Measurements from ENCODE around the gene TCN1.
"Not testable (repeated sequence)": the region's sequence is repeated elsewhere in the genome, so short reads cannot be mapped to it uniquely, and the experiment has no call there.

Gene TCN1

GRCh38 chr11:59857439-59858434 lies 8.6 kb downstream of the TCN1 start:
- no peak for DNase-seq

DNA sequence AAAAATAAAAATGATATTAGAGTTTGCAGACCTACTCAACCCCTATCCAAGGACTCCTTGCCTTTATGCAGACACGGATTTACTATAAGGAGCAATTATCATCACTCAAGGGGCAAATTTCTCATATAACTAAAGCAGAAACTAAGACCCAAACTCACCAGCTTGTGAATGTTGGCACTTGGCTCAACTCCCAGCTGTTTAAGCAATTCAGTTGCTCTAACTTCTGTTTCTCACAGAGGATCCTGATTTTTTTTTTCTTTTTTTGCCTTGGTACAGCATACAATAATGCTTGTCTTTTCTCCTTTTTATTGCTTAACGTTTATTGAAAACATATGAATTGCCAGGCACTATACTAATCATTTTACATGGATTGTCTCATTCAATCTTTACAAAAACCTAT lies 11.4 kb downstream of the TCN1 start:
- no peak for DNase-seq

DNA sequence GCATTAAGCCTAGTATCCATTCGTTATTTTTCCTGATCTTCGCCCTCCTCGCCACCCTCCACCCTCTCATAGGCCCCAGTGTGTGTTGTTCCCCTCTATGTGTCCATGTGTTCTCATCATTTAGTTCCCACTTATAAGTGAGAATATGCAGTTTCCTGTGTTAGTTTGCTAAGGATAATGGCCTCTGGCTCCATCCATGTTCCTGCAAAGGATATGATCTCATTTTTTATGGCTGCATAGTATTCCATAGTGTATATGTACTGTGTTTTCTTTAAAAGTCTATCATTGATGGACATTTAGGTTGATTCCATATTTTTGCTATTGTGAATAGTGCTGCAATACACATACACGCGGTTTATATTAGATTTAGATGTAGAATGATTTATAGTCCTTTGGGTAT lies 14.9 kb downstream of the TCN1 start:
- DNase-seq, result not testable (repeated sequence)

DNA sequence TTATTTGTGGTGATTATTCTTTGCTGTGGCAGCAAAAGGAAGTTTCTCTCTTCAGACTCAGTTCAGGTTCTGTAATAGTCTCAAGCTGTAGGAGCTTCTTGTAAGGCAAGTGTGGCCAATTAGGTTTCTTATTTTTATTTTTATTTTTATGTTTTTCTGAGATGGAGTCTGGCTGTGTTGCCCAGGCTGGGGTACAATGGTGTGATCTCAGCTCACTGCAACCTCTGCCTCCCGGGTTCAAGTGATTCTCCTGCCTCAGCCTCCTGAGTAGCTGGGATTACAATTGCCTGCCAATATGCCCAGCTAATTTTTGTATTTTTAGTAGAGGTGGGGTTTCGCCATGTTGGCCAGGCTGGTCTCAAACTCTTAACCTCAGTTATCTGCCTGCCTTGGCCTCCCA lies 16.7 kb downstream of the TCN1 start:
- DNase-seq, result not testable (repeated sequence)

DNA sequence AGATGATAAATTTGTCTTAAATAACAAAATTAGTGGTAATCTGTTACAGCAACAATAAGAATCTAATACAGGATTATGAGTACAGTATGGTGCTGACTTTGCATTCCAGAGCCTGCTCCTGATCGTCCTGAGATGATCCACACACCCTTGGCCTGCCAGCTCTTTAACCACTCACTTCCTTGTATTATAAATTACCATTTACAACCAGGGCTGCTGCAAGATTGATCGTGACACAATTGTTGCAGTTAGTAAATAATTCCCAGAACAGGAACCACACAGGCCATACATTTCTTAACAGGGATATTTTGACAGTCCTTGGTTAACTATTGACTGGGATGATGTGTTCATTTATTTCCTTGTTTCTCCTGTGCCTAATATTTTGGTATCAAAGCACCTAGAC lies 17.2 kb downstream of the TCN1 start:
- DNase-seq, result no peak

DNA sequence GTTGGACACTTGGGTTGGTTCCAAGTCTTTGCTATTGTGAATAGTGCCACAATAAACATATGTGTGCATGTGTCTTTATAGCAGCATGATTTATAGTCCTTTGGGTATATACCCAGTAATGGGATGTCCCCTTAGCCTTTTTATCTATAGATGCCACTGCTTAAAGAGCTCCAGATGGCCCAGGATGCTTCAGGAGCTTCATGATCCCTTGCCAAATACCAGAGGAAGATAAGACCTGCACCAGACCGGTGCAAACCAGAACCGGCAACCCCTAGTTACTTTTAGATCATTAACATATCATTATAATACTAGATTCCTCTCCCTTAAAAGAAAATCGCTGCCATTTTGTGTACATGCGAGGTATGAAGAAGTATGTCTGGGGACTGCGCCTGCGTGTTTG lies 17.8 kb downstream of the TCN1 start:
- not testable (repeated sequence) for DNase-seq

- no peak for DNase-seq
Measured at GRCh38 chr11:59847626-59848025, 18.7 kb downstream of the TCN1 start.

DNA sequence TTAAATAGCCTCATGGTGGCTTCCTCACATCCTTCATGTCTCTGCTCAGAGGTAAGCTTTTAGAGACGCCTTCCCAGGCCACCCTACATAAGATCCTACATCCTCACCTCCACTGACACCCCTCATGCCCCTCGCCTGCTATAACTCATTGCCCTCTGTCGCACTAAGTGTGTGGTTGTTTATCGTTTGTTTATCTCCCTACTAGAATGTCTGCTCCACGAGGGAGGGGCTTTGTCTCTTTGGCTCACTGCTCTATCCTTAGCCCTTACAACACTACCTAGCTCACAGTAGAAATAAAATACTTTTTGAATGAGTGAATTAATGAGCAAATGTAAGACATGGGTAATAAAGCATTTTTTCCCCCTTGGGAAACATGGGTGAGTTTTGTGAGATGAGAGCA lies 19.7 kb downstream of the TCN1 start:
- DNase-seq, result no peak

DNA sequence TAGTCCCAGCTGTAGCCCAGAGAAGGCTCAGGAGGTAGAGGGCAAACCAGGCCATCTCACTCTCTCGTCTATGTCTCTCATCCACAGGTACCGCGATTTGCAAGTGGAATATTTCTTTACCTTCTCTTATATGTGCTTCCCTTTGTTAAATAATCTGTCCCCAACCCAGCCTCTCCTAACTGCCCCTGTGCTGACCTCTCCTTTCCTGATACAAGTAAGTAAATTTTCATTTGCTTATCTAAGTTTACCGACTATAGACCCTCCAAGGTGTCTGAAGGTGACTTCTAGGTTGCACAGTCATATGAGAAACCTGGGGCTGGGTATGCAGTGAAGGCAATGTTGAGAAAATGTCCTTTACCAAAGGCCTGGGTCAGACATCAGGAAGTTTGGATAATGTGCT lies 20.9 kb downstream of the TCN1 start, which contains the start of gene CBLIF:
Gene CBLIF (minus strand): TSS at position 101 of the 400 bp plus-strand sequence. CDS start 46 bp downstream, at position 55.
- no peak for DNase-seq

DNA sequence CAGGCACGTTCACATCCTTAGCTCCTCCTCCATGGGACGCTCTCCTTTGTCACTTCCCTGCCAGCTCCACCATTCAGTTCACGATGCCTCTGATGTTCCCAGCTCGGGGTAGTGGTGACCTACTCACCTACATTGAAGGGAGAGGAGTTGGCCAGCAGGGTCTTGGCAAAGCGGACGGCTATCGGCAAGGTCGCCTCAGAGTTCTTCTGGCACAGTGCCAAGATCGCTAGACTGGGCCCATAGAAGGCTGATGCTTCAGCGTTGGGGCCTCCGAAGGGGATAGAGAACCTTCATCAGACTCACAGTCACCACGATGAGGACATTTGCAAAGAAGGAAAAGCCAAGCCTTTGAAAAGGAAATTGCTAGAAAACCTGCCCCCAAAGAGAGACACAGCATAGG lies 24.0 kb downstream of the TCN1 start:
- no peak for DNase-seq

DNA sequence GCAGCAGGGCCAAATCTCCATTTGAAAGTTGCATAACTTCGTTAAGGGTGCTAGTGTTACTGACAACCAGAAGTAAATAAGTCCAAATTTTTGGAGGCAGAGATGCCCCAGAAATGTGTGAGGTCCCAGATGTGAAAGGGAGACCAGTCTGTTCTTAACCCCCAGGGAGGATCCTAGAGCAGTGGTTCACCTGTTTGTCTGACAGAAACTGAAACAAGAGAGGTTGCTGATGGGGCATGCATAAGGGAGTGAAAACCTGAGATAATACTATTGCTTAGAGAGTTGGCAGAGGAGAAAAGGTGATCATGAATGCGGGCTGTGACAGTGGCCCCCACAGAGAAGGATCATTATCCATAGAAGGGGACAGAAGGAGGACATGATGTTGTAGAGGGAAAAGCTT lies 24.8 kb downstream of the TCN1 start:
- DNase-seq, result no peak

- no peak for DNase-seq
Measured at GRCh38 chr11:59839615-59840014, 26.7 kb downstream of the TCN1 start.

DNA sequence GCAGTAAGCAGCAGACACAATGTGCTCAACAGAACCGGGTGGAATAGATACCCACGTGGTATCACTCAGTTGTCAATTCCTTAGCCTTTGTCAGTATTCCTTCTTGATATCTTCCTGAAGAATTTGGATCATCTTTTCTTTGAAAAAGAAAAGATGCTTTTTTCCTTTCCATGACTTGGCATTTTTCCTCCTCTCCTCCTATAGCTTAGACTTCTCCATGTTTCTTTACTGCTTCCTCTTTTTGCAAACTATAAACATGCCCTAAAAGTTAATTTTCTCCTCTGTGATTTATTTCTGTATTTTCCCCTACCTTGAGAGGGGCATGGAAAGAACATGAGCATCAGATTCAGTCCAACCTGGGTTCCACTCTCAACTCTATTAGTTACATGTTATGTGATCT lies 32.7 kb downstream of the TCN1 start:
- DNase-seq, result no peak

DNA sequence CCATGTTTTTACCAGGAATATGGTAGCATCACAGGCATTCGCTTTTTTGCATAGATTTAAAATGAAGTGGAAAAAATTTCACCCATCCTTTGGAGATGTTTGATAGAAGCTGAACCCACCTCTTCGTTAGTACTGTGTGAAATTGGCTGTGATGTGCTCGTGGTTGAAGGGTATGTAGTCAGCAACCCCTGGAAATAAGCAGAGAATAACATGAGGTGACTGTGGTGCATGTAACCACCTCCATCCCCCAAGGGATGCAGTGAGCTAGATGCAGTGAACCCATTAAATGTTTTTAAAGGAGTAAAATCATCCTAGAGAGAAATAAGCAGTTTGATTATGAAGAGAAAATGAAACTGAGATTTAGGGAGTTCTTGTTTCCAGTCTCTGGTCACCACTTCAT lies 36.9 kb downstream of the TCN1 start:
- no peak for DNase-seq

GRCh38 chr11:59822989-59823566 lies 43.2 kb downstream of the TCN1 start:
- peak in 8 of 51 donors; percentile 1 to 36 (median 4) for DNase-seq

DNA sequence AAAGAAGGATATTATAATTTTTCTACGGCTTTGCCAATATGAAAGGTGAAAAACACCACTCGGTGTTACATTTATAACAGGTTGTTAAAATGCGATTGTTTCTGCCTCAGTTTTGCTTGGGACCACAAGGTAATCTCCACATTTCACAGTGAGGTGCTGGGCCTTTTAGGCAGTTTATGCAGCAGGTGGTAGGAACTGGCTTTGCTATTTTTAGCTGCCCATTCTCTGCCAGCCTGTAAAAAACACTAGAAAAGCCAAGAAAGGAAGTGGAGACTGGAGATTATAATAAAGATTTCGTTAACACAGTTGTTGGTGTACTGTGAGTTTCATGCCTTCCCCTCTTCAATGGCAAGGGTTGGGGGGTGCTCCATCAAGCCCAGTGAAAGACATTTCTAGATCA lies 47.7 kb downstream of the TCN1 start:
- no peak for DNase-seq

DNA sequence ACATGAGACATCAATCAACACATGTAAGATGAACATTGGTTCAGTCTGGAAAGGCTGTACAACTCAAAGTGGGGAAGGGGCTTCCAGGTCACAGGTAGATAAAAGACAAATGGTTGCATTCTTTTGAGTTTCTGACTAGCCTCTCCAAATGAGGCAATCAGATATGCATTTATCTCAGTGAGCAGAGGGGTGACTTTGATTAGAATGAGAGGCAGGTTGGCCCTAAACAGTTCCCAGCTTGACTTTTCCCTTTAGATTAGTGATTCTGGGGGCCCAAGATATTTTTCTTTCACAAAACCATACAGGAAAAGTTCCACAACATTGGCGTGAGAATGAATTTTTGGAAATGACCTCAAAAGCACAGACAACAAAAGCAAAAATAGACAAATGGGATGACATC lies 49.9 kb downstream of the TCN1 start:
- DNase-seq, result not testable (repeated sequence)

- DNase-seq, result no peak
Measured at GRCh38 chr11:59815754-59816153, 50.5 kb downstream of the TCN1 start.

DNA sequence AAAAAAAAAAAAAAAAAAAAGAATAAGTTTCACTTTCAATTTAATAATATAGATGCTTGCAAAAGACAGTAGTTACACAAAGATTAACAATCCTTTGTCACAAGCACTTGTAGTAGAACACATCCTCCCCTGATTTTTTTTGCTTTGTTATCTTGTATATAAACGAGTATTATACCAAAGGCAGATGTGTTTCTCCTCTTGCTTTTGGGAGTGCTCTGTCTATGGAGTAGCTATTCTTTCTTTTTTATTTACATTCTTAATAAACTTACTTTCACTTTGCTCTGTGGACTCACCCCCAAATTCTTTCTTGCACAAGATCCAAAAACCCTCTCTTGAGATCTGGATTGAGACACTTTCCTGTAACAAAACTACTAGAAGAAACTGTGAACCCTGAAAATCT lies 52.3 kb downstream of the TCN1 start:
- DNase-seq, result no peak

DNA sequence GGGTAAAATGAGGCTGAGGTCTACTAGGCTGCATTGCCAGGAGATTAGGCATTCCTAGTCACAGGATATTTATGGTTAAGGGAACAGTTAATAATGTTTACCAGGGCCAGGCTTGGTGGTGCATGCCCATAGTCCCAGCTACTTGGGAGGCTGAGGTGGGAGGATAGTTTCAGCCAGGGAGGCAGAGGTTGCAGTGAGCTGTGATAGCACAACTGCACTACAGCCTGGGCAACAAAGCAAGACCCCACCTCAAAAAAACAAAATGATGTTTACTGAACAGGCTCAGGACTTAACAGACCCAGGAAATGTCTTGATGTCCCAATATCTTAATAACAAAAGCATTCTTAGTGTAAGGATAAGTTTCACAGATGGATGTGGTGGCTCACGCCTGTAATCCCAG lies 52.9 kb downstream of the TCN1 start:
- DNase-seq, result no peak

GRCh38 chr11:59812220-59812619 lies 54.1 kb downstream of the TCN1 start:
- DNase-seq, result no peak

- DNase-seq, result no peak
Measured at GRCh38 chr11:59810911-59811259, 55.4 kb downstream of the TCN1 start.
